Activated B cell treated with CpG ODN at 0.5 μM for 24 hours (primary cell): Measurements from ENCODE around the gene DCD. TPM values are rescaled to one million over a fixed set of nuclear protein-coding genes. Genes with fewer than 3 reads are reported as not detected.

Experiments used
- ATAC-seq: fragments of 200-7000 bp; cut with Tn5 transposase; one replicate; pipeline ENCODE4 v1.10.0; 2021; ENCODE audit warnings: low read depth, mild to moderate bottlenecking, moderate library complexity
- CTCF ChIA-PET: fragments of 350-600 bp; sonication (Branson Sonifier 250); formaldehyde crosslinking; loops from one replicate; lab custom pipeline; 2021; ENCODE audit warnings: antibody characterized with exemption; lab: Charles Lee
- POLR2A ChIA-PET: fragments of 350-600 bp; sonication (Branson Sonifier 250); formaldehyde crosslinking; loops from one replicate; lab custom pipeline; 2021; ENCODE audit warnings: antibody characterized with exemption; lab: Charles Lee
- DNase-seq: peaks from one replicate; pipeline ENCODE4 v3.0.0; 2022
- H3K27ac Mint-ChIP-seq: one replicate; pipeline ENCODE4 v1.8.0; 2020; ENCODE audit warnings: mixed read lengths
- H3K27me3 Mint-ChIP-seq: one replicate; pipeline ENCODE4 v1.8.0; 2021; ENCODE audit warnings: mixed read lengths
- H3K36me3 Mint-ChIP-seq: one replicate; pipeline ENCODE4 v1.8.0; 2021; ENCODE audit warnings: low read depth, mixed read lengths
- H3K4me1 Mint-ChIP-seq: one replicate; pipeline ENCODE4 v1.8.0; 2021; ENCODE audit warnings: mixed read lengths
- H3K4me3 Mint-ChIP-seq: one replicate; pipeline ENCODE4 v1.8.0; 2020; ENCODE audit warnings: mild to moderate bottlenecking, mixed read lengths
- H3K9me3 Mint-ChIP-seq: one replicate; pipeline ENCODE4 v1.8.0; 2020; ENCODE audit warnings: mixed read lengths
- intact Hi-C: fragments of 100-400 bp; cut with micrococcal nuclease; formaldehyde crosslinking; loops from one replicate; pipeline ENCODE4 v1.15.1; 2024
- total RNA-seq: library from RNA; stranded (reverse); gene quantifications from 2 replicates; pipeline ENCODE4 v1.2.3, GENCODE V29; 2022
- TF ChIP-seq, protein P1 (sequence below): fragments of 200-600 bp; IDR thresholded peaks from one replicate; pipeline ENCODE4 v1.8.0; 2022; ENCODE audit warnings: antibody characterized with exemption, mild to moderate bottlenecking

DCD gene
- total RNA-seq, 1 donor from 2014 or later = not detected

- TF ChIP-seq, protein P1, sequence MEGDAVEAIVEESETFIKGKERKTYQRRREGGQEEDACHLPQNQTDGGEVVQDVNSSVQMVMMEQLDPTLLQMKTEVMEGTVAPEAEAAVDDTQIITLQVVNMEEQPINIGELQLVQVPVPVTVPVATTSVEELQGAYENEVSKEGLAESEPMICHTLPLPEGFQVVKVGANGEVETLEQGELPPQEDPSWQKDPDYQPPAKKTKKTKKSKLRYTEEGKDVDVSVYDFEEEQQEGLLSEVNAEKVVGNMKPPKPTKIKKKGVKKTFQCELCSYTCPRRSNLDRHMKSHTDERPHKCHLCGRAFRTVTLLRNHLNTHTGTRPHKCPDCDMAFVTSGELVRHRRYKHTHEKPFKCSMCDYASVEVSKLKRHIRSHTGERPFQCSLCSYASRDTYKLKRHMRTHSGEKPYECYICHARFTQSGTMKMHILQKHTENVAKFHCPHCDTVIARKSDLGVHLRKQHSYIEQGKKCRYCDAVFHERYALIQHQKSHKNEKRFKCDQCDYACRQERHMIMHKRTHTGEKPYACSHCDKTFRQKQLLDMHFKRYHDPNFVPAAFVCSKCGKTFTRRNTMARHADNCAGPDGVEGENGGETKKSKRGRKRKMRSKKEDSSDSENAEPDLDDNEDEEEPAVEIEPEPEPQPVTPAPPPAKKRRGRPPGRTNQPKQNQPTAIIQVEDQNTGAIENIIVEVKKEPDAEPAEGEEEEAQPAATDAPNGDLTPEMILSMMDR = no peak
- intact Hi-C loops = no loop called here
- no peak overlapping the region for H3K4me3 Mint-ChIP-seq
- POLR2A ChIA-PET = no interaction called here
- DNase-seq = no peak
- no peak for ATAC-seq
- no peaks in the 10 kb centered on the region for H3K36me3 Mint-ChIP-seq
- no peak overlapping the region for H3K27ac Mint-ChIP-seq
- H3K4me1 Mint-ChIP-seq = no peaks in the 10 kb centered on the region
- H3K9me3 Mint-ChIP-seq = peaks cover 10% of the 10 kb centered on the region
- CTCF ChIA-PET = no interaction called here
- peaks cover 44% of the 10 kb centered on the region for H3K27me3 Mint-ChIP-seq
Measured at GRCh38 chr12:54624315-54625279, 23.6 kb downstream of the DCD start.

- ATAC-seq = no peak
- Mint-ChIP-seq H3K27me3 (peaks cover 36% of the 10 kb centered on the region), H3K4me3 (no peak overlapping the region), H3K4me1 (no peaks in the 10 kb centered on the region), H3K9me3 (peaks cover 5% of the 10 kb centered on the region), H3K36me3 (no peaks in the 10 kb centered on the region), H3K27ac (no peak overlapping the region)
- intact Hi-C loops = no loop called here
- TF ChIP-seq, protein P1 = no peak
- DNase-seq = no peak
- CTCF ChIA-PET = no interaction called here
- POLR2A ChIA-PET = no interaction called here
Measured at GRCh38 chr12:54622463-54623183, 25.5 kb downstream of the DCD start.

- ATAC-seq (no peak), DNase-seq (no peak)
- Mint-ChIP-seq H3K4me3 (no peak overlapping the region), H3K27ac (no peak overlapping the region), H3K4me1 (peaks cover 4% of the 10 kb centered on the region), H3K36me3 (no peaks in the 10 kb centered on the region), H3K27me3 (peaks cover 39% of the 10 kb centered on the region), H3K9me3 (no peaks in the 10 kb centered on the region)
- intact Hi-C loops = no loop called here
- ChIA-PET POLR2A (no interaction called here), CTCF (no interaction called here)
- TF ChIP-seq, protein P1 = no peak
Measured at GRCh38 chr12:54616933-54617680, 31.1 kb downstream of the DCD start.

DNA sequence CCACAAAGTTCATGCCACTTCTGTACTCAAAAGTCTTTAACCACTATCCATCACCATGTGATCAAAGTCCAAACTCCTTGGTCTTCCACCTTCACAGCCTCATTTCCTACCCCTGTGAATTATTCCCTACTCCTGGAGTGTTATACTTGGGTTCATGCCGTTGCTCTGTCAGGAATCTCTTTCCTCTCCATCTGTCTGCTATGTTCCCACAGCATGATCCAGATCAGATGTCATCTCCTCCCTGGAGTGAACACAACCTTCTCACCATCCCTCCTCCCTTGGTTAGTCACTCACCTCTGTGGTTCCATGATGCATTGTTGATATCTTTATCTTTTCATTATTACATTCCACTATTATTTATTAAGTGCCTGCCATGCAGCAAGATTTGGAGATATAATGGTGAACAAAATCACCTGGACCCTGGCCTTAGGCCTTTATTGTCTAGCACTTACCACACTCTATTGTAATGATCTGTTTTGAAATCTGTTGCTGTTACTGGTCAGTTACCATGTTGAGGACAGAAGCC, 35.9 kb downstream of the DCD start:
- TF ChIP-seq, protein P1 = no peak
- ChIA-PET CTCF (no interaction called here), POLR2A (no interaction called here)
- Mint-ChIP-seq H3K27me3 (peaks cover 52% of the 10 kb centered on the region), H3K36me3 (no peaks in the 10 kb centered on the region), H3K4me1 (peaks cover 4% of the 10 kb centered on the region), H3K27ac (no peak overlapping the region), H3K4me3 (no peak overlapping the region), H3K9me3 (no peaks in the 10 kb centered on the region)
- DNase-seq = no peak
- no peak for ATAC-seq
- intact Hi-C loops = no loop called here
